Measurements from ENCODE around the gene ZEB1. TPM values are rescaled to one million over a fixed set of nuclear protein-coding genes. Genes with fewer than 3 reads are reported as not detected.
"Not testable (repeated sequence)": the region's sequence is repeated elsewhere in the genome, so short reads cannot be mapped to it uniquely, and the experiment has no call there.

Gene ZEB1
- total RNA-seq, 1 donor from 2014 or later: 29.9 TPM

- Mint-ChIP-seq H3K27me3 (no peaks in the 10 kb centered on the region), H3K36me3 (peaks cover 3% of the 10 kb centered on the region), H3K27ac (no peak overlapping the region), H3K9me3 (no peaks in the 10 kb centered on the region), H3K4me3 (no peak overlapping the region), H3K4me1 (ENCODE audit: unreplicated experiment) (peaks cover 7% of the 10 kb centered on the region)
- DNase-seq (ENCODE audit: extremely low spot score, unreplicated experiment): no peak
- TF ChIP-seq, protein P1, sequence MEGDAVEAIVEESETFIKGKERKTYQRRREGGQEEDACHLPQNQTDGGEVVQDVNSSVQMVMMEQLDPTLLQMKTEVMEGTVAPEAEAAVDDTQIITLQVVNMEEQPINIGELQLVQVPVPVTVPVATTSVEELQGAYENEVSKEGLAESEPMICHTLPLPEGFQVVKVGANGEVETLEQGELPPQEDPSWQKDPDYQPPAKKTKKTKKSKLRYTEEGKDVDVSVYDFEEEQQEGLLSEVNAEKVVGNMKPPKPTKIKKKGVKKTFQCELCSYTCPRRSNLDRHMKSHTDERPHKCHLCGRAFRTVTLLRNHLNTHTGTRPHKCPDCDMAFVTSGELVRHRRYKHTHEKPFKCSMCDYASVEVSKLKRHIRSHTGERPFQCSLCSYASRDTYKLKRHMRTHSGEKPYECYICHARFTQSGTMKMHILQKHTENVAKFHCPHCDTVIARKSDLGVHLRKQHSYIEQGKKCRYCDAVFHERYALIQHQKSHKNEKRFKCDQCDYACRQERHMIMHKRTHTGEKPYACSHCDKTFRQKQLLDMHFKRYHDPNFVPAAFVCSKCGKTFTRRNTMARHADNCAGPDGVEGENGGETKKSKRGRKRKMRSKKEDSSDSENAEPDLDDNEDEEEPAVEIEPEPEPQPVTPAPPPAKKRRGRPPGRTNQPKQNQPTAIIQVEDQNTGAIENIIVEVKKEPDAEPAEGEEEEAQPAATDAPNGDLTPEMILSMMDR (conservative IDR thresholded peaks at IDR 0.05): no peak
Measured at GRCh38 chr10:31358688-31359330, 39.8 kb downstream of the ZEB1 start.

DNA sequence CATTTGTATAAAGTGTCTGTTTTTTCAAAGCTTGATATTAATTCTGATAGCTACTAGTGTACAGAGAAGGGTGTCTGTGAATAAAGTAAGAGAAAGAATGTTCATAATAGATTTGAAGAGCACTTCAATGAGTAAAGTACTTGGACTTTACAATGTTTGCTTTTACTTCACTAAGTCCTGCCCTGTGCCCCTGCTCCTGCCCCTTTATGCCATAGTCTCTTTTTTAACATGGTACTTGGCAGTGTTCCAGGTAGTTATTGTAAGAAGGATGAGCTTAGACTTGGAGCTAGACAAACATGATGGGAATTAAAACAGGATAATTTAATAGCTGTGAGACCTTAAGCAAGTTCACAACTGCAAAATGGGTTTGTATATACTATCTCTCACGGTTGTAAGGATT is 41.0 kb downstream of the ZEB1 start:
- H3K9me3 Mint-ChIP-seq: no peaks in the 10 kb centered on the region
- H3K27me3 Mint-ChIP-seq: no peaks in the 10 kb centered on the region
- H3K4me3 Mint-ChIP-seq: no peak overlapping the region
- H3K4me1 Mint-ChIP-seq (ENCODE audit: unreplicated experiment): peaks cover 3% of the 10 kb centered on the region
- H3K27ac Mint-ChIP-seq: no peak overlapping the region
- DNase-seq (ENCODE audit: extremely low spot score, unreplicated experiment): no peak
- TF ChIP-seq, protein P1 (conservative IDR thresholded peaks at IDR 0.05): no peak
- H3K36me3 Mint-ChIP-seq: peaks cover 3% of the 10 kb centered on the region

DNA sequence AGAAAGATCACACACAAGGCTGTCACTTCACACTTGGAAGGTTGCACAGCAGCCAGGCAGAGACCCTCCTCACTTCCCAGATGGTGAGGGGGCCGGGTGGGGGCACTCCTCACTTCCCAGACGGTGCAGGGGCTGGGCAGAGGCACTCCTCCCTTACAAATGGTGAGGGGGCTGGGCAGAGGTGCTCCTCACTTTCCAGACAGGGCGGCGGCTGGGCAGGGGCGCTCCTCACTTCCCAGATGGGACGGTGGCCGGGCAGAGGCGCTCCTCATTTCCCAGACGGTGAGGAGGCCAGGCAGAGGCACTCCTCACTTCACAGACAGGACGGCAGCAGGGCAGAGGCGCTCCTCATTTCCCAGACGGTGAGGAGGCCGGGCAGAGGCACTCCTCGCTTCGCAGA is 42.5 kb downstream of the ZEB1 start:
- H3K4me3 Mint-ChIP-seq; H3K36me3 Mint-ChIP-seq; H3K4me1 Mint-ChIP-seq (ENCODE audit: unreplicated experiment); H3K27ac Mint-ChIP-seq; H3K9me3 Mint-ChIP-seq; H3K27me3 Mint-ChIP-seq; DNase-seq (ENCODE audit: extremely low spot score, unreplicated experiment): not testable (repeated sequence)

GRCh38 chr10:31362023-31362641 is 43.1 kb downstream of the ZEB1 start:
- Mint-ChIP-seq H3K4me1 (ENCODE audit: unreplicated experiment) (peaks cover 2% of the 10 kb centered on the region), H3K27me3 (no peaks in the 10 kb centered on the region), H3K9me3 (no peaks in the 10 kb centered on the region), H3K36me3 (peaks cover 3% of the 10 kb centered on the region), H3K4me3 (no peak overlapping the region), H3K27ac (no peak overlapping the region)
- TF ChIP-seq, protein P1 (conservative IDR thresholded peaks at IDR 0.05): no peak
- DNase-seq (ENCODE audit: extremely low spot score, unreplicated experiment): no peak

DNA sequence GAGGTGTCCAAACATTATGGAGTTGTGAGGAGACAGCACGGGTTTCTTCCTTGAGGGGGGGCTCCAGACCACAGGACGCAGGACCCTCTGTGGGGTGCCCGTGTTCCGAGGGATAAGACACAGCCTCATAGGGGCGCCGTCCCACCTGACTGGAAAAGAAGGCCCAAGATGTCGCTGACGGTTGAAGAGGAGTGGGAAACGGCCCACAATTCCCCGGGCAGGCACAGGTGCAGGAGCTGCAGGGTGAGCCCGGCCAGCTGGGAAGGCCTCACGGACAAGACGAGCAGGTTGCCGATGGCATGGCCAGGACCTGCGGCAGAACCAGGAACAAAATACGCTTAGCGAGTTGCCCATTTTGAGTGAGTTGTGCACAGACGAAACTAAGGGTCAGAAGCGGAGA is 44.7 kb downstream of the ZEB1 start:
- not testable (repeated sequence) for H3K27me3 Mint-ChIP-seq; H3K27ac Mint-ChIP-seq; H3K4me3 Mint-ChIP-seq; DNase-seq (ENCODE audit: extremely low spot score, unreplicated experiment); H3K9me3 Mint-ChIP-seq; H3K4me1 Mint-ChIP-seq (ENCODE audit: unreplicated experiment); H3K36me3 Mint-ChIP-seq

GRCh38 chr10:31364238-31364637 is 45.2 kb downstream of the ZEB1 start:
- not testable (repeated sequence) for H3K36me3 Mint-ChIP-seq; H3K27me3 Mint-ChIP-seq; H3K27ac Mint-ChIP-seq; DNase-seq (ENCODE audit: extremely low spot score, unreplicated experiment); H3K9me3 Mint-ChIP-seq; H3K4me3 Mint-ChIP-seq; H3K4me1 Mint-ChIP-seq (ENCODE audit: unreplicated experiment)

GRCh38 chr10:31366703-31367102 is 47.7 kb downstream of the ZEB1 start:
- Mint-ChIP-seq H3K27ac (no peak overlapping the region), H3K36me3 (peaks cover 3% of the 10 kb centered on the region), H3K9me3 (no peaks in the 10 kb centered on the region), H3K4me1 (ENCODE audit: unreplicated experiment) (no peaks in the 10 kb centered on the region), H3K4me3 (no peak overlapping the region), H3K27me3 (no peaks in the 10 kb centered on the region)
- TF ChIP-seq, protein P1 (conservative IDR thresholded peaks at IDR 0.05): no peak
- DNase-seq (ENCODE audit: extremely low spot score, unreplicated experiment): no peak

Measured in type B pancreatic cell (in vitro differentiated cells).